HEK293T (cell line): Measurements from ENCODE around the gene SHOX.

Experiments
- ARNT ChIP-seq: fragments of 450-650 bp; IDR thresholded peaks from 2 replicates; pipeline ENCODE4 v1.6.1; 2017; ENCODE audit warnings: mild to moderate bottlenecking
- BHLHE40 ChIP-seq: fragments of 450-650 bp; IDR thresholded peaks from 2 replicates; pipeline ENCODE4 v1.6.1; 2016; ENCODE audit warnings: mild to moderate bottlenecking, moderate library complexity, borderline replicate concordance
- CTBP1 ChIP-seq: fragments of 450-650 bp; IDR thresholded peaks from 2 replicates; pipeline ENCODE4 v1.6.1; 2016; ENCODE audit warnings: borderline replicate concordance
- FOXA1 ChIP-seq: fragments of 450-650 bp; IDR thresholded peaks from 2 replicates; pipeline ENCODE4 v1.6.1; 2016; ENCODE audit warnings: mild to moderate bottlenecking
- FOXK2 ChIP-seq: fragments of 450-650 bp; IDR thresholded peaks from 2 replicates; pipeline ENCODE4 v1.6.1; 2016; ENCODE audit warnings: mild to moderate bottlenecking
- FOXM1 ChIP-seq: fragments of 450-650 bp; IDR thresholded peaks from 2 replicates; pipeline ENCODE4 v1.6.1; 2017; ENCODE audit warnings: mild to moderate bottlenecking, borderline replicate concordance
- HDGF ChIP-seq: fragments of 450-650 bp; IDR thresholded peaks from 2 replicates; pipeline ENCODE4 v1.6.1; 2017; ENCODE audit warnings: antibody characterized with exemption, borderline replicate concordance
- LEF1 ChIP-seq: fragments of 450-650 bp; IDR thresholded peaks from 2 replicates; pipeline ENCODE4 v1.6.1; 2017; ENCODE audit warnings: mild to moderate bottlenecking, borderline replicate concordance
- NFRKB ChIP-seq: fragments of 450-650 bp; IDR thresholded peaks from 2 replicates; pipeline ENCODE4 v1.6.1; 2016; ENCODE audit warnings: mild to moderate bottlenecking, moderate library complexity
- SP1 ChIP-seq: fragments of 450-650 bp; IDR thresholded peaks from 2 replicates; pipeline ENCODE4 v1.6.1; 2017
- SUZ12 ChIP-seq: fragments of 450-650 bp; IDR thresholded peaks from 2 replicates; pipeline ENCODE4 v1.6.1; 2016; ENCODE audit warnings: mild to moderate bottlenecking
- TARDBP ChIP-seq: fragments of 450-650 bp; IDR thresholded peaks from 2 replicates; pipeline ENCODE4 v1.6.1; 2016
- TF ChIP-seq, protein P1 (sequence below): fragments of 450-650 bp; IDR thresholded peaks from 2 replicates; pipeline ENCODE4 v1.6.1; 2016

DNA sequence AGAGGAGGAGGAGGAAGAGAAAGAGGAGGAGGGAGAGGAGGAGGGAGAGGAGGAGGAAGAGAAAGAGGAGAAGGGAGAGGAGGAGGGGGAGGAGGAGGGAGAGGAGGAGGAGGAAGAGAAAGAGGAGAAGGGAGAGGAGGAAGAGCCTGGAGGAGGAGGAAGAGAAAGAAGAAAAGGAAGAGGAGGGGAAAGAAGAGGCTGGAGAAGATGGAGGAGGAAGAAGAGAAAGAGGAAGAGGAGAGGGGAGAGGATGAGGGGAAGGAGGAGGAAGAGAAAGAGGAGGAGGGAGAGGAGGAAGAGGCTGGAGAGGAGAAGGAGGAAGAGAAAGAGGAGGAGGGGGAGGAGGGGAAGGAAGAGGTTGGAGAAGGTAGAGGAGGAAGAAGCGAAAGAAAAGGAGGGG lies 46.0 kb upstream of the SHOX start:
- TF ChIP-seq FOXK2 (no peak), NFRKB (no peak), SUZ12 (no peak), TARDBP (no peak), FOXA1 (no peak), ARNT (no peak), BHLHE40 (no peak), SP1 (no peak), FOXM1 (no peak), HDGF (no peak), LEF1 (no peak), CTBP1 (no peak)
- TF ChIP-seq, protein P1, sequence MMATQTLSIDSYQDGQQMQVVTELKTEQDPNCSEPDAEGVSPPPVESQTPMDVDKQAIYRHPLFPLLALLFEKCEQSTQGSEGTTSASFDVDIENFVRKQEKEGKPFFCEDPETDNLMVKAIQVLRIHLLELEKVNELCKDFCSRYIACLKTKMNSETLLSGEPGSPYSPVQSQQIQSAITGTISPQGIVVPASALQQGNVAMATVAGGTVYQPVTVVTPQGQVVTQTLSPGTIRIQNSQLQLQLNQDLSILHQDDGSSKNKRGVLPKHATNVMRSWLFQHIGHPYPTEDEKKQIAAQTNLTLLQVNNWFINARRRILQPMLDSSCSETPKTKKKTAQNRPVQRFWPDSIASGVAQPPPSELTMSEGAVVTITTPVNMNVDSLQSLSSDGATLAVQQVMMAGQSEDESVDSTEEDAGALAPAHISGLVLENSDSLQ: no peak
